K562 (cell line): ENCODE measurements around the gene HDAC1. TPM values are rescaled to one million over a fixed set of nuclear protein-coding genes. Genes with fewer than 3 reads are reported as not detected.

ENCODE experiments used
- FOXK1 ChIP-seq: sonication (generic); formaldehyde crosslinking; IDR thresholded peaks from 2 replicates; pipeline ENCODE4 v1.8.0; 2022; ENCODE audit warnings: missing genetic modification reagents, mild to moderate bottlenecking, borderline replicate concordance
- HDAC1 ChIP-seq, 2 experiments: fragments of 450-650 bp; IDR thresholded peaks; 2 replicates each; pipeline ENCODE4 v1.6.1; 2016 to 2017; ENCODE audit warnings: inconsistent platforms in 1 of 2, mild to moderate bottlenecking in 1 of 2, moderate library complexity in 1 of 2
- KDM1A ChIP-seq, 2 experiments: fragments of 450-650 bp; IDR thresholded peaks; 2 replicates each; pipeline ENCODE4 v1.6.1; 2016; ENCODE audit warnings: mild to moderate bottlenecking in 2 of 2
- KDM4B ChIP-seq, 2 experiments: fragments of 450-650 bp in 1 of 2; sonication (generic) in 1 of 2; IDR thresholded peaks; 2 replicates each; pipeline ENCODE4 v1.6.1; 2016 to 2017; ENCODE audit warnings: borderline replicate concordance in 2 of 2, antibody characterized with exemption in 1 of 2, low read depth in 1 of 2, mild to moderate bottlenecking in 1 of 2
- MYNN ChIP-seq, 2 experiments: sonication (generic); formaldehyde crosslinking in 1 of 2; IDR thresholded peaks; 2 replicates each; pipeline versions ENCODE4 v1.5.0 to v1.6.1; 2016 to 2020; ENCODE audit warnings: antibody characterized with exemption in 1 of 2, missing genetic modification reagents in 1 of 2
- PHF8 ChIP-seq: fragments of 200-600 bp; sonication (generic); IDR thresholded peaks from 2 replicates; pipeline ENCODE4 v1.6.1; 2012; ENCODE audit warnings: mixed run types, mild to moderate bottlenecking, inconsistent platforms, low read length, moderate library complexity, borderline replicate concordance
- RBM15 ChIP-seq: fragments of 200-400 bp; formaldehyde crosslinking; IDR thresholded peaks from 2 replicates; pipeline ENCODE4 v1.6.1; 2018; ENCODE audit warnings: mild to moderate bottlenecking, low read length, moderate library complexity; ENCODE audit not compliant: insufficient read depth
- SUPT5H ChIP-seq: fragments of 450-650 bp; IDR thresholded peaks from 2 replicates; pipeline ENCODE4 v1.6.1; 2016
- ZFP1 ChIP-seq: fragments of 450-650 bp; formaldehyde crosslinking; IDR thresholded peaks from 2 replicates; pipeline ENCODE4 v1.4.0; 2020; ENCODE audit warnings: mild to moderate bottlenecking, mixed read lengths
- ZNF431 ChIP-seq: sonication (generic); formaldehyde crosslinking; IDR thresholded peaks from 2 replicates; pipeline ENCODE4 v1.8.0; 2022; ENCODE audit warnings: mild to moderate bottlenecking, missing genetic modification reagents
- ZNF507 ChIP-seq: conservative IDR thresholded peaks from 2 replicates; pipeline ENCODE4 v1.6.1; 2017; ENCODE audit warnings: missing genetic modification characterization, missing compliant biosample characterization
- polyA plus RNA-seq, 8 experiments: library from polyadenylated mRNA; depleted of rRNA in 4 of 8; stranded (reverse) in 5 of 8; unstranded in 3 of 8; fragments of >200 nt; fragmentation: Nextera tagmentation in 2 of 8; fragmentation: Illumina TruSeq in 1 of 8; extraction: Ambion mirVana in 2 of 8; extraction: Trizol in 1 of 8; gene quantifications; 2 replicates each; pipeline versions ENCODE4 v1.2.1 to v1.2.3, GENCODE V29; 2011 to 2014; ENCODE audit warnings: inconsistent platforms in 1 of 8, missing spikeins in 1 of 8
- total RNA-seq, 7 experiments: library from RNA; depleted of rRNA in 6 of 7; stranded (reverse); fragments of >200 nt in 6 of 7; fragmentation: Illumina TruSeq in 2 of 7; extraction: Trizol in 2 of 7; gene quantifications; 2 replicates each; pipeline versions ENCODE4 v1.2.1 to v1.2.3, GENCODE V29; 2011 to 2021; ENCODE audit warnings: low replicate concordance in 1 of 7
- TF ChIP-seq, protein P1 (sequence below): fragments of 250-450 bp; sonication (Bioruptor Pico); IDR thresholded peaks from 2 replicates; pipeline ENCODE4 v1.9.0; 2021; ENCODE audit warnings: mild to moderate bottlenecking, inconsistent platforms
- TF ChIP-seq, protein P2 (sequence below): fragments of 250-450 bp; sonication (Bioruptor Pico); IDR thresholded peaks from 2 replicates; pipeline ENCODE4 v1.4.0; 2020; ENCODE audit warnings: mild to moderate bottlenecking, moderate library complexity
- TF ChIP-seq, protein P3 (sequence below): sonication (generic); formaldehyde crosslinking; IDR thresholded peaks from 2 replicates; pipeline ENCODE4 v1.8.0; 2023; ENCODE audit warnings: missing genetic modification reagents, mild to moderate bottlenecking, borderline replicate concordance
- TF ChIP-seq, protein P4 (sequence below): fragments of 200-800 bp; sonication (Bioruptor generic); IDR thresholded peaks from 2 replicates; pipeline ENCODE4 v1.6.1; 2017; ENCODE audit warnings: missing genetic modification characterization, missing compliant biosample characterization

HDAC1 gene
- total and polyA plus RNA-seq, 9 of the 15 experiments (the other 6 are each of a cell fraction or from before 2014, with no cell fraction given) = 169 to 384 (median 193) TPM

DNA sequence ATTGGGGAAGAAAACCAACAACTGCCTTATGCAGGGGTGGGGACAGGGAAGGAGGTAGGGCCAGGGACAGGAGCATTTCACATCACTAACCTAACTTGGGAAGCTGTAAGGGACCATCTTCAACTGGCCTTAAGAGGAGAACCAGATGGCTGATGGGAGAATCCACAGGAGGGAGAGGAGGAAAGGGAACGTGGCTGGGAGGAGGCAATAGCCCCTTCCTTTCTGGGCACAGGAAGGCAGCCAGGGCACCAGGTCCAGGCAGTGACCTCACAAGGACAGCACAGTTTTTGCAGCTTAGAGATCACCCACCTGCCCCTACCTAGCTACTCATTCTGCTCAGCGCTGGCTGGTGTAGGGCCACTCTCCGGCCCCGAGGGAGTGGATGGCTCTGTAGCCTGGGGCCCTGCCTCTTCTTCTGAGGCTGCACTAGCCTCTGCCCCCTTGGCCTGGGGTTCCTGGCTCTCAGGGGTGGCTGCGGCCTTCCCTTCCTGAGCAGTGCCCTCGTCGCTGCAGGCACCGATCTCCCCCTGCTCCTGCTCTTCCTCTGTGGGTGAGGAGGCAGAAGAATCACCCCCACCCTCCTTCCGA is 42.5 kb downstream of the HDAC1 start (continued):
- TF ChIP-seq, protein P1, sequence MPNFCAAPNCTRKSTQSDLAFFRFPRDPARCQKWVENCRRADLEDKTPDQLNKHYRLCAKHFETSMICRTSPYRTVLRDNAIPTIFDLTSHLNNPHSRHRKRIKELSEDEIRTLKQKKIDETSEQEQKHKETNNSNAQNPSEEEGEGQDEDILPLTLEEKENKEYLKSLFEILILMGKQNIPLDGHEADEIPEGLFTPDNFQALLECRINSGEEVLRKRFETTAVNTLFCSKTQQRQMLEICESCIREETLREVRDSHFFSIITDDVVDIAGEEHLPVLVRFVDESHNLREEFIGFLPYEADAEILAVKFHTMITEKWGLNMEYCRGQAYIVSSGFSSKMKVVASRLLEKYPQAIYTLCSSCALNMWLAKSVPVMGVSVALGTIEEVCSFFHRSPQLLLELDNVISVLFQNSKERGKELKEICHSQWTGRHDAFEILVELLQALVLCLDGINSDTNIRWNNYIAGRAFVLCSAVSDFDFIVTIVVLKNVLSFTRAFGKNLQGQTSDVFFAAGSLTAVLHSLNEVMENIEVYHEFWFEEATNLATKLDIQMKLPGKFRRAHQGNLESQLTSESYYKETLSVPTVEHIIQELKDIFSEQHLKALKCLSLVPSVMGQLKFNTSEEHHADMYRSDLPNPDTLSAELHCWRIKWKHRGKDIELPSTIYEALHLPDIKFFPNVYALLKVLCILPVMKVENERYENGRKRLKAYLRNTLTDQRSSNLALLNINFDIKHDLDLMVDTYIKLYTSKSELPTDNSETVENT (CRISPR knock-in tag) = no peak
- TF ChIP-seq FOXK1 = 0 out of 2 replicates have a peak, but pooled peaks have one; percentile 13
- TF ChIP-seq KDM1A (IDR thresholded peaks at IDR 0.05) = peak in 1 of 2 experiments; percentile 61; a peak in 1 of 4 replicates
- no peak for TF ChIP-seq PHF8
- no peak for TF ChIP-seq ZNF507 (tag)
- TF ChIP-seq RBM15 = no peak
- TF ChIP-seq KDM4B (IDR thresholded peaks at IDR 0.05; ENCODE audit: borderline replicate concordance in 2 of 2, low read depth in 1 of 2) = 0 out of 4 replicates have a peak, but pooled peaks of 1 of the 2 experiments have one; percentile 62
- peak; percentile 71 for TF ChIP-seq SUPT5H
- TF ChIP-seq, protein P2, sequence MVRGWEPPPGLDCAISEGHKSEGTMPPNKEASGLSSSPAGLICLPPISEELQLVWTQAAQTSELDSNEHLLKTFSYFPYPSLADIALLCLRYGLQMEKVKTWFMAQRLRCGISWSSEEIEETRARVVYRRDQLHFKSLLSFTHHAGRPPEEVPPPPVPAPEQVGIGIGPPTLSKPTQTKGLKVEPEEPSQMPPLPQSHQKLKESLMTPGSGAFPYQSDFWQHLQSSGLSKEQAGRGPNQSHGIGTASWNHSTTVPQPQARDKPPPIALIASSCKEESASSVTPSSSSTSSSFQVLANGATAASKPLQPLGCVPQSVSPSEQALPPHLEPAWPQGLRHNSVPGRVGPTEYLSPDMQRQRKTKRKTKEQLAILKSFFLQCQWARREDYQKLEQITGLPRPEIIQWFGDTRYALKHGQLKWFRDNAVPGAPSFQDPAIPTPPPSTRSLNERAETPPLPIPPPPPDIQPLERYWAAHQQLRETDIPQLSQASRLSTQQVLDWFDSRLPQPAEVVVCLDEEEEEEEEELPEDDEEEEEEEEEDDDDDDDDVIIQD (CRISPR knock-in tag) = no peak
- TF ChIP-seq, protein P3, sequence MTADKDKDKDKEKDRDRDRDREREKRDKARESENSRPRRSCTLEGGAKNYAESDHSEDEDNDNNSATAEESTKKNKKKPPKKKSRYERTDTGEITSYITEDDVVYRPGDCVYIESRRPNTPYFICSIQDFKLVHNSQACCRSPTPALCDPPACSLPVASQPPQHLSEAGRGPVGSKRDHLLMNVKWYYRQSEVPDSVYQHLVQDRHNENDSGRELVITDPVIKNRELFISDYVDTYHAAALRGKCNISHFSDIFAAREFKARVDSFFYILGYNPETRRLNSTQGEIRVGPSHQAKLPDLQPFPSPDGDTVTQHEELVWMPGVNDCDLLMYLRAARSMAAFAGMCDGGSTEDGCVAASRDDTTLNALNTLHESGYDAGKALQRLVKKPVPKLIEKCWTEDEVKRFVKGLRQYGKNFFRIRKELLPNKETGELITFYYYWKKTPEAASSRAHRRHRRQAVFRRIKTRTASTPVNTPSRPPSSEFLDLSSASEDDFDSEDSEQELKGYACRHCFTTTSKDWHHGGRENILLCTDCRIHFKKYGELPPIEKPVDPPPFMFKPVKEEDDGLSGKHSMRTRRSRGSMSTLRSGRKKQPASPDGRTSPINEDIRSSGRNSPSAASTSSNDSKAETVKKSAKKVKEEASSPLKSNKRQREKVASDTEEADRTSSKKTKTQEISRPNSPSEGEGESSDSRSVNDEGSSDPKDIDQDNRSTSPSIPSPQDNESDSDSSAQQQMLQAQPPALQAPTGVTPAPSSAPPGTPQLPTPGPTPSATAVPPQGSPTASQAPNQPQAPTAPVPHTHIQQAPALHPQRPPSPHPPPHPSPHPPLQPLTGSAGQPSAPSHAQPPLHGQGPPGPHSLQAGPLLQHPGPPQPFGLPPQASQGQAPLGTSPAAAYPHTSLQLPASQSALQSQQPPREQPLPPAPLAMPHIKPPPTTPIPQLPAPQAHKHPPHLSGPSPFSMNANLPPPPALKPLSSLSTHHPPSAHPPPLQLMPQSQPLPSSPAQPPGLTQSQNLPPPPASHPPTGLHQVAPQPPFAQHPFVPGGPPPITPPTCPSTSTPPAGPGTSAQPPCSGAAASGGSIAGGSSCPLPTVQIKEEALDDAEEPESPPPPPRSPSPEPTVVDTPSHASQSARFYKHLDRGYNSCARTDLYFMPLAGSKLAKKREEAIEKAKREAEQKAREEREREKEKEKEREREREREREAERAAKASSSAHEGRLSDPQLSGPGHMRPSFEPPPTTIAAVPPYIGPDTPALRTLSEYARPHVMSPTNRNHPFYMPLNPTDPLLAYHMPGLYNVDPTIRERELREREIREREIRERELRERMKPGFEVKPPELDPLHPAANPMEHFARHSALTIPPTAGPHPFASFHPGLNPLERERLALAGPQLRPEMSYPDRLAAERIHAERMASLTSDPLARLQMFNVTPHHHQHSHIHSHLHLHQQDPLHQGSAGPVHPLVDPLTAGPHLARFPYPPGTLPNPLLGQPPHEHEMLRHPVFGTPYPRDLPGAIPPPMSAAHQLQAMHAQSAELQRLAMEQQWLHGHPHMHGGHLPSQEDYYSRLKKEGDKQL (CRISPR knock-in tag) = no peak
- TF ChIP-seq, protein P4, sequence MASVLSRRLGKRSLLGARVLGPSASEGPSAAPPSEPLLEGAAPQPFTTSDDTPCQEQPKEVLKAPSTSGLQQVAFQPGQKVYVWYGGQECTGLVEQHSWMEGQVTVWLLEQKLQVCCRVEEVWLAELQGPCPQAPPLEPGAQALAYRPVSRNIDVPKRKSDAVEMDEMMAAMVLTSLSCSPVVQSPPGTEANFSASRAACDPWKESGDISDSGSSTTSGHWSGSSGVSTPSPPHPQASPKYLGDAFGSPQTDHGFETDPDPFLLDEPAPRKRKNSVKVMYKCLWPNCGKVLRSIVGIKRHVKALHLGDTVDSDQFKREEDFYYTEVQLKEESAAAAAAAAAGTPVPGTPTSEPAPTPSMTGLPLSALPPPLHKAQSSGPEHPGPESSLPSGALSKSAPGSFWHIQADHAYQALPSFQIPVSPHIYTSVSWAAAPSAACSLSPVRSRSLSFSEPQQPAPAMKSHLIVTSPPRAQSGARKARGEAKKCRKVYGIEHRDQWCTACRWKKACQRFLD (CRISPR knock-in tag) = no peak
- TF ChIP-seq HDAC1 (IDR thresholded peaks at IDR 0.05) = peak in 1 of 2 experiments; percentile 34; a peak in 1 of 4 replicates
- TF ChIP-seq MYNN (IDR thresholded peaks at IDR 0.05) = 0 out of 2 replicates have a peak, but pooled peaks have one; percentile 4
- TF ChIP-seq MYNN (CRISPR knock-in tag; IDR thresholded peaks at IDR 0.05) = no peak
- TF ChIP-seq ZFP1 (CRISPR knock-in tag) = no peak
- TF ChIP-seq ZNF431 (CRISPR knock-in tag) = 0 out of 2 replicates have a peak, but pooled peaks have one; percentile 21
